GM12875 (cell line): Measurements from ENCODE around the gene TTC39B.

Experiments
- H3K4me3 ChIP-seq: one replicate; pipeline ENCODE4 v1.5.1; 2011; ENCODE audit warnings: low read depth, low read length, control low read depth
- TF ChIP-seq, protein P1 (sequence below): IDR thresholded peaks from 2 replicates; pipeline ENCODE4 v1.5.1; 2011; ENCODE audit warnings: low read depth, mild to moderate bottlenecking, control low read depth, inconsistent platforms, low read length, moderate library complexity, borderline replicate concordance; ENCODE audit not compliant: insufficient read depth

Gene TTC39B

DNA sequence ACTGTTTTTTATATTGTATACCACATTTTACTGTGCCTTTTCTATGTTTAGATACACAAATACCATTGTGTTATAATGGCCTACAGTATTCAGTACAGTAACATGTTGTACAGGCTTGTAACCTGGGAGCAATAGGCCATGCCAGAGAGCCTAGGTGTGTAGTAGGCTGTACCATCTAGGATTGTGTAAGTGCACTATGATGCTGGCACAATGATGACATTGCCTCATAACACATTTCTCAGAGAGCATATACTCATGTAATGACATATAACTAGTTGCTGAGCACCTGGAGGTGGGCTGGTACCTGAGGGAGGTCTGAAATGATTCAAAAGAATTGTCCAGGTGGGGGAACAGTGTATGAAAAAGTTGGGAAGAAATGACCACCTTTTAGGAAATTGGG lies 13.9 kb downstream of the TTC39B start:
- no peak overlapping the region for H3K4me3 ChIP-seq
- TF ChIP-seq, protein P1, sequence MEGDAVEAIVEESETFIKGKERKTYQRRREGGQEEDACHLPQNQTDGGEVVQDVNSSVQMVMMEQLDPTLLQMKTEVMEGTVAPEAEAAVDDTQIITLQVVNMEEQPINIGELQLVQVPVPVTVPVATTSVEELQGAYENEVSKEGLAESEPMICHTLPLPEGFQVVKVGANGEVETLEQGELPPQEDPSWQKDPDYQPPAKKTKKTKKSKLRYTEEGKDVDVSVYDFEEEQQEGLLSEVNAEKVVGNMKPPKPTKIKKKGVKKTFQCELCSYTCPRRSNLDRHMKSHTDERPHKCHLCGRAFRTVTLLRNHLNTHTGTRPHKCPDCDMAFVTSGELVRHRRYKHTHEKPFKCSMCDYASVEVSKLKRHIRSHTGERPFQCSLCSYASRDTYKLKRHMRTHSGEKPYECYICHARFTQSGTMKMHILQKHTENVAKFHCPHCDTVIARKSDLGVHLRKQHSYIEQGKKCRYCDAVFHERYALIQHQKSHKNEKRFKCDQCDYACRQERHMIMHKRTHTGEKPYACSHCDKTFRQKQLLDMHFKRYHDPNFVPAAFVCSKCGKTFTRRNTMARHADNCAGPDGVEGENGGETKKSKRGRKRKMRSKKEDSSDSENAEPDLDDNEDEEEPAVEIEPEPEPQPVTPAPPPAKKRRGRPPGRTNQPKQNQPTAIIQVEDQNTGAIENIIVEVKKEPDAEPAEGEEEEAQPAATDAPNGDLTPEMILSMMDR = no peak

DNA sequence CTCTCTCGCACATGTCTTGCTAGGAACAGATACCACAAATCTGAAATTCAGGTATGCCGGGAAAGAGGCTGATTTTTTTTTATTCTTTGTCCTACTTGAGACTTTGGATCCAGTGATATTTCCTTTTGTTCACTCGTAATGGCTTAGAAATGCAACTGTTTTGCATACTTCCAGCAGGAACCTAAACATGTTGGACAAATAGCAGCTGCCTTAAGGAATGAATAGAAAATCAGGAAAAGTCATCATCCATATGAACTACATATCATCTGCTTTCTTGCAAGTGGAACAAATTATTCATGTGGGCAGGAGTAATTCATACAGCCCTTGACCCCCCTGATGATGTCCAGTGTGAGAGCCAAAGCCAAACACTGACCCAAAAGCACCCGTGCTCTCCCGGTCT lies 17.4 kb downstream of the TTC39B start:
- TF ChIP-seq, protein P1 = no peak
- no peak overlapping the region for H3K4me3 ChIP-seq

DNA sequence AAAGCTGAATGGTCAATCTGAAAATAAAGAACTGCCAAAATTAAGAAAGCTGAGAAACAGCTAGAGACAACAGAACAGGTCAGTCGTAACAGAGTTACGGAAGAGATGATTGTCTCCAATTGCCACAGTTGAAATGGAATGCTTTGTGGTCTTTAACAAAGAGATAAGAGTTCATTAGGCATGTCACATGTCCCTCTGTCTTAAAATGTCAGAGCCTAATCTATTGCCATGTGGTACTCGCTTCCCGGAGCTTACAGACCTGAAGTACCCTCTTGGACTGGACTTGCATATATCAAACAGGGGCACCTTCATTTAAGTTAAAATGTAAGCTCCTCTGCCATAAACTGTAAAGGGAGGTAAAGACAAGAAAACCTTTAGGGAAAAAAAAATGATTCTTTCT lies 19.7 kb downstream of the TTC39B start:
- H3K4me3 ChIP-seq = no peak overlapping the region
- TF ChIP-seq, protein P1 = no peak

DNA sequence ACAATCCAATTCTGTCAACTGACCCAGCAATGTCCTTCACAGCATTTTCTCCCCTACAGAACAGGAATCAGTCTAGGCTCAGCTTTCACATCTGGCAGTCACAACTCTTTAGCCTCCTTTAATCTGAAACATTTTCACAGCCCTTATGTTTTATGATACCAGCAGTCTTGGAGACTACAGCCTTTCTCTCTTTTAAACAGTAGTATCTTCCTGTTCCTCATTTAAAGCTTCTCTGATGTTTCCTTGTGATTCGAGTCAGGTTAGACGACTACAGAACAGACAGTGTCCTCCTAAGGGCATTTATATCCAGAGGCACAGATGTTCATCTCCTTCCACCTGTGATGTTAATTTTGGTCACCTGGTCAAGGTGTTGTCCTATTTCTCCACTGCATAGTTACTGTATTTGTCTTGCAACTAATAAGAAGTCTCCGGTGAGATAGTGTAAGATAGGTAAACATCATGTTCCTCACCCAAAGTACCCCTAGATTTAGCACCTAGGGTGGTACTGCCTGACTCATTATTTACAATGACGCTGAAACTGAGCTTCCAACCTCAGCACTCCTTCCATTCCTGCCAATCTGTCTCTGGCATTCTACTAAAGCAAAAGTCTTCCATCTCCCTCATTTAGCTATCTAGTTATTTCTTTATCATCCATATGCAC lies 20.7 kb downstream of the TTC39B start:
- TF ChIP-seq, protein P1 = no peak
- H3K4me3 ChIP-seq = no peak overlapping the region

DNA sequence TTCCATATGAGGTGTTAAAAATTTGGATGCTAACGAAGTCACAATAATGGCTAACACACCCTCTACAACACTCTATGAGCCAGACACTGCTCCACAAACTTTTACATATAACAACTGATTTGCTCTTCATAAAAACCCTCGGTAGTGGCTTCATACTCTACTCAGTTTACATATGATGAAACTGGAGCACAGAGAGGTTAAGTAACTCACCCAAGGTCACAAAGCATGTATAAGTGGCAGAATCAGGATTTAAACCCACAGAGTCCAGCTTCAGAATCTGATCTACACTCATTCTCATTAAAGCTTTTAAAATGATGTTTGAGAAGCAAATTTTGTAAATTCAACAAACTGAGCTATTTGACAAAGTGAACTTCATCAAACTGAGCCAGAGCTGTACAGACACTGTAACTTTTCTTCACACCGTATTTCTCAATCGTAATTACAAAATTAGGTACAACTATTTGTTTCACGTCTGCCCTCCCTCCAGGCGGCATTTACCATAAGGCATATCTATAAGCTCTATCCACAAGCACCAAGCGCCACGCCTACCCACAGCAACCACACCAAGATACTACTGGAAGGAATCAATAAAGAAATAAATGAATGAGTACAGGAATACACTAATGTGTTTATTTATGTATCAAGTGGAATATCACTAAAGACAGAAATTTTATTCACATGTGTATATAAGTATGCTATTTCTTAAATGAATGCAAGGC lies 24.3 kb downstream of the TTC39B start:
- H3K4me3 ChIP-seq = no peak overlapping the region
- TF ChIP-seq, protein P1 = no peak

DNA sequence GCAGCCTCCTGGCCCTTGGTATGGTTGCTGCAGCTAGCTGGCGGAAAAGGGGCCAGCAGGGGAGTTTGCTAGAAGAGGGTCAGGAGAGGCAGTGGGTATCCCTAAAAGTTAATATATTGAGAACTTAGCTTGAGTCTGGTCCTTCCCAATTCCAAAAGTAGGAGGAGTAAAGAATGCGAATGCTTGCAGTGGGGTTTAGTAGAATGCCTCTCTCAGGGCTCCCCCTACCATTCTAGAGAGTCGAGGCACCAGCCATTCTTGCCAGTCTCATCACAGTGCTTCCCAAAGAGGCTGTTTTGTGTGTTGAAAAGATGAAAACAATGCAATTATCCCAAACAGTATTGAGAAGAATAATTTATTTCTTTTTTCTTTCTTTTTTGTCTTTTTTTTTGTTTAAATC lies 26.4 kb downstream of the TTC39B start:
- TF ChIP-seq, protein P1 = no peak

DNA sequence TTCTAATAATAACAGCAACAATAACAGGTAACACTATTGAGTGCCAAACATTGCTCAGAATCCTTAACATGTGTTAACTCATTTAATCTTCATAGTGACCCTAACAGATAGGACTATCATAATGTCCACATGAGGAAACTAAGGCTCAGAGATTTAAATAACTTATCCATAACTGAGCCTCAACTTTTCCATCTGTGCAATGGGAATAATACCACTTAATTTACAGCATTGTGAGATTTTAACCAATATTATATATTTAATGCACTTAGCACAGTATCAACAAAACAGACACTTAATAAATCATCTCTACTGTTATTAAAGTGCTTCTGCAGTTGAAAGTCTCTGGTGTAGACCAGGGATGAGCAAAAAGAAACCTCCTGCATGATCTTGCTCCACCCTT lies 28.2 kb downstream of the TTC39B start:
- TF ChIP-seq, protein P1 = no peak
- H3K4me3 ChIP-seq = no peak overlapping the region

More for the DNA sequence above, 26.4 kb downstream of the TTC39B start:
- no peak overlapping the region for H3K4me3 ChIP-seq
